SK-N-MC (cell line): ENCODE results near the gene KRTAP5-6.
"Not testable (repeated sequence)": the region's sequence is repeated elsewhere in the genome, so short reads cannot be mapped to it uniquely, and the experiment has no call there.

Experiments used
- DNase-seq: peaks from one replicate; pipeline ENCODE4 v3.0.0-alpha.2; 2011; ENCODE audit warnings: low read depth, low spot score
- H3K27ac ChIP-seq: fragments of 200-600 bp; sonication (generic); 2 replicates; pipeline ENCODE4 v1.5.1; 2016; ENCODE audit warnings: mixed run types
- H3K36me3 ChIP-seq: fragments of 200-600 bp; sonication (generic); 2 replicates; pipeline ENCODE4 v1.6.1; 2017; ENCODE audit warnings: antibody characterized with exemption, low read length, mixed read lengths; ENCODE audit not compliant: insufficient read depth
- H3K4me3 ChIP-seq: fragments of 200-600 bp; sonication (generic); 2 replicates; pipeline ENCODE4 v1.5.1; 2016
- H3K9ac ChIP-seq: fragments of 200-600 bp; sonication (generic); 2 replicates; pipeline ENCODE4 v1.8.0; 2017; ENCODE audit warnings: mixed run types, mixed read lengths; ENCODE audit not compliant: insufficient read length
- H3K9me3 ChIP-seq: fragments of 200-600 bp; sonication (generic); 2 replicates; pipeline ENCODE4 v1.6.1; 2017; ENCODE audit warnings: low read depth, mild to moderate bottlenecking, antibody characterized with exemption, low read length, moderate library complexity, mixed read lengths
- EZH2 ChIP-seq: fragments of 200-600 bp; sonication (generic); IDR thresholded peaks from one replicate; pipeline ENCODE4 v1.6.1; 2017; ENCODE audit warnings: antibody characterized with exemption
- FOXP2 ChIP-seq: optimal IDR thresholded peaks from 2 replicates; pipeline ENCODE3; 2011; ENCODE audit warnings: mild to moderate bottlenecking, moderate library complexity; ENCODE audit not compliant: insufficient read depth; ENCODE audit errors: extremely low read length, control extremely low read depth
- POLR2AphosphoS5 ChIP-seq: IDR thresholded peaks from 2 replicates; pipeline ENCODE4 v1.6.1; 2012; ENCODE audit warnings: mild to moderate bottlenecking, low read depth, low read length, borderline replicate concordance

The KRTAP5-6 gene

DNA sequence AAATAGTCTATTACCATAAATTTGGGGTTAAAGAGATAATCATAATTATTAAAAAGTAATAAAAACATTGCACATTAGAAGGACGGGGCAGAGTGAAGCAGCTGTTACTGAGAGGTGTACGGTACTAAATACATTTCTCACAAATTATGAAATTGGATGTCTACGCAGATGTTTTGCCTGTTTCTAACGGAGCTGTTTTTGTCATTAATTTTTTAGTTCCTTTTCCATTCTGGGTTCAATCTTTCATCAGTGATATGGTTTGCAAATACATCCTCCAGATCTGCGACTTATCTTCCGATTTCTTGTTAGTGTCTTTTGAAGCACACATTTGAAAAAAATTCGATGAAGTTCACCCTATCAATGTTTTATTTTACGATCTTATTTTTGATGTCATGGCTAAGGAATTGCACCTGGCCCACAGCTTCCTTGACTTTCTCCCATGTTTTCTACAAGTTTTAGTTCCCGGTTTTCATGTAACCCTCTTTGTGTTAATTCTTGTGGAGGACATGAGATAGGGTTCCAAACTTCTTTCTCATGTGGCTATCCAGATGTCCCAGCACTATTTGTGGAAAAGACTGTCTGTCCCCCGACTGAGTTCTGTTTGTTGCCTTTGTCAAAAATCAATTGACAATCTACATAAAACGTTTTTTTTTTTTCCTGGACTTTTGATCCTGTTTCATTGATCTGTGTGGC, 21.3 kb upstream of the KRTAP5-6 start:
- TF ChIP-seq POLR2AphosphoS5 (no peak), FOXP2 (no peak), EZH2 (no peak)
- H3K9ac ChIP-seq = no peak overlapping the region
- no peaks in the 10 kb centered on the region for H3K9me3 ChIP-seq
- H3K36me3 ChIP-seq = no peaks in the 10 kb centered on the region
- H3K4me3 ChIP-seq = no peak overlapping the region
- H3K27ac ChIP-seq = no peak overlapping the region
- no peak for DNase-seq

- Histone ChIP-seq H3K9ac (no peak overlapping the region), H3K36me3 (no peaks in the 10 kb centered on the region), H3K9me3 (no peaks in the 10 kb centered on the region), H3K4me3 (no peak overlapping the region), H3K27ac (no peak overlapping the region)
- TF ChIP-seq POLR2AphosphoS5 (no peak), EZH2 (no peak), FOXP2 (no peak)
- DNase-seq = no peak
These were observed 20.7 kb upstream of the KRTAP5-6 start for GRCh38 chr11:1676229-1676740.

- H3K4me3 ChIP-seq = no peak overlapping the region
- no peak for DNase-seq
- no peaks in the 10 kb centered on the region for H3K36me3 ChIP-seq
- no peak for TF ChIP-seq POLR2AphosphoS5
- TF ChIP-seq FOXP2 = no peak
- no peak for TF ChIP-seq EZH2
- no peak overlapping the region for H3K27ac ChIP-seq
- H3K9me3 ChIP-seq = no peaks in the 10 kb centered on the region
- no peak overlapping the region for H3K9ac ChIP-seq
These were observed 17.1 kb upstream of the KRTAP5-6 start for GRCh38 chr11:1679881-1680280.

- no peak overlapping the region for H3K9ac ChIP-seq
- H3K27ac ChIP-seq = no peak overlapping the region
- no peaks in the 10 kb centered on the region for H3K36me3 ChIP-seq
- DNase-seq = no peak
- H3K4me3 ChIP-seq = no peak overlapping the region
- H3K9me3 ChIP-seq = no peaks in the 10 kb centered on the region
- TF ChIP-seq FOXP2 = no peak
- TF ChIP-seq EZH2 = no peak
- no peak for TF ChIP-seq POLR2AphosphoS5
These were observed 14.6 kb upstream of the KRTAP5-6 start for GRCh38 chr11:1682225-1682905.

DNA sequence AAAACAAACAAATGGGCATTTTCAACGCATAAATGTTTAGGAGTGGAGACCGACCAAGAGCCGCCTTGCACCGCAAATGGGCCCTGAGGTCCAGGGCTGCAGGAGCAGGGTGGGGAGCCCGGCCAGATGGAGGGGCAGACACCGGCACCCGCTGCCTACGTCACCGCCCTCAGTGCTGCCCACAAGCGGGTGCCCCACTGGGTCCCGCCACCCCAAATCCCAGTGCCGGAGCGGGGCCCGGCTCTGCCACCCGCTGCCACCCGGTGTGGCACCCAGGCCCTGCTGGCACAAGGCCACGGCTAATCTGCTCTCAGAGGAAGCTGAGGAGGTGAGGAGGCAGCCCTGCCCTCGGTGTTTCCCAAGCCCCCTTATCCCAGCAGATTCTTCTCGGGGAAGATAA, 13.8 kb upstream of the KRTAP5-6 start:
- H3K4me3 ChIP-seq, H3K9me3 ChIP-seq, DNase-seq, H3K9ac ChIP-seq, H3K36me3 ChIP-seq, H3K27ac ChIP-seq: not testable (repeated sequence)

DNA sequence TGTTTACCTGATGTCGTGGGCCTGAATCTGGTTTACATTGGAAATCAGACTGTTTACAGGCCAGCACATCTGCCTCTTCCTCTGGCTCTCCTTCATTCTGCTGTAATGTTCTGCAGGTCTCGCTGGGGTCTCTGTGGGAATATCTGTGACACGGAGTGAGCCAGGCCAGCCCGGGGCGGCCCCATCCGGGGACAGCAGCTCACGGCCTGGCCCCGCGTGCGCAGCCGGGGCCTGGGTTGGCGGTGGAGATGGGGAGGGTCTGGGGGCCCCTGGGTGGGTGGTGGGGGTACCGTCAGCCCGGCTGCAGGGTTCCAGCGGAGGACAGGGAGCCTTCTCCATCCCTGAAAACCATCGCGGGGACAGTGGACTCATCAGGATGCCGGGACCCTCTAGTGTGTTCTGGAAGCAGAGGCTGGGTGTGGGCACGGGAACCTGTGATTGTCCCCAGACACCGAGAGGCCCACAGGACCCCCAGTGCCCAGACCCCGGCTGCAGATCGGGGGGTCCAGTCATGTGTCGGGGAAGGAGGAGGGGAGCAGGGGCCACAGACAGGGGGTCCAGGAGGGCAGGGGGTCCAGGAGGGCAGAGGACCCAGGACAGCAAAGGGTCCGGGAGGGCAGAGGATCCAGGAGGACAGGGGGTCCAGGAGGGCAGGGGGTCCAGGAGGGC, 13.0 kb upstream of the KRTAP5-6 start:
- not testable (repeated sequence) for H3K36me3 ChIP-seq, DNase-seq, H3K9ac ChIP-seq, H3K9me3 ChIP-seq, H3K4me3 ChIP-seq, H3K27ac ChIP-seq

DNA sequence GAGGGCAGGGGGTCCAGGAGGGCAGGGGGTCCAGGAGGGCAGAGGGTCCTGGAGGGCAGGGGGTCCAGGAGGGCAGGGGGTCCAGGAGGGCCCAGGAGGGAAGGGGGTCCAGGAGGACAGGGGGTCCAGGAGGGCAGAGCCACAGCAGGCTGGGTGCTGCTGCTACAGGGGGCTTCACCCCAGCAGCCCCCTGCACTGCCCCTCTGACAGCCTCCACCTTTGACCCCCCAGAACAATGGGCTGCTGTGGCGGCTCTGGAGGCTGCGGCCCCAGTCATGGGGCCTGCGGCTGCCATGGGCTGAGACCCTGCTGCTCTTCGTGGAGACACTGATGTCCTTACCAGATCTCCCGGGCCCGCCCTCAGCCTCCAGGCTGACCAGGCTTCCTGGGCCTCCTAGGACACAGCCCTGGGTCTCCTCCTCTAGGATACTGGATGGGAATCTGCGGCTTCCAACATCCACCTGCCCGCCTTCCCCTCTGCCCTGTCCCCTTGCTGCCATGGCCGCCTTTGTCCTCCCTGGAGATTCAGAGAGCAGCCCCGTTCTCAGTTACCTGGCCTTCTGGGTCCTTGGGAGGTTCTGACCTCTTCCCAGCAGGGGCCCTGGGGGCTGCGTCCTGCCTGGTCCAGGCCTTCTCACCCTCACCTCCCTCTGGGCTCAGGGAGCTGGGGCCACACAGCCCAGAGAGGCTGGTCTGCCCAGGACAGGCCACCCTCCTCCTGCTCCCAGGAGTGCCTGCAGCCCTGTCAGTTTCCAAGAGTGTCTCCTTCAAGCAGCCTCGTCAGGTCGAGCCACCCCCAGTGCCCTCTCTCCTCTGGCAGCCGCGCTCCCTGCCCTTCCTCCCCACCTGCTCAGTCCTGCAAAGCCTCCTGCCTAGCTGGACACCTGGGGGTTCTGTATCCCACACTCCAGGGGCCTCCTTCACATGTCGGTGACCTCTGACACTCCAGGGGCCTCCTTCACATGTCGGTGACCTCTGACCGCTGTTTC, 11.8 kb upstream of the KRTAP5-6 start:
- H3K9me3 ChIP-seq, H3K36me3 ChIP-seq, H3K9ac ChIP-seq, H3K4me3 ChIP-seq, H3K27ac ChIP-seq, DNase-seq: not testable (repeated sequence)

GRCh38 chr11:1686220-1686619, 10.8 kb upstream of the KRTAP5-6 start:
- H3K4me3 ChIP-seq, DNase-seq, H3K27ac ChIP-seq, H3K9ac ChIP-seq, H3K9me3 ChIP-seq, H3K36me3 ChIP-seq: not testable (repeated sequence)

DNA sequence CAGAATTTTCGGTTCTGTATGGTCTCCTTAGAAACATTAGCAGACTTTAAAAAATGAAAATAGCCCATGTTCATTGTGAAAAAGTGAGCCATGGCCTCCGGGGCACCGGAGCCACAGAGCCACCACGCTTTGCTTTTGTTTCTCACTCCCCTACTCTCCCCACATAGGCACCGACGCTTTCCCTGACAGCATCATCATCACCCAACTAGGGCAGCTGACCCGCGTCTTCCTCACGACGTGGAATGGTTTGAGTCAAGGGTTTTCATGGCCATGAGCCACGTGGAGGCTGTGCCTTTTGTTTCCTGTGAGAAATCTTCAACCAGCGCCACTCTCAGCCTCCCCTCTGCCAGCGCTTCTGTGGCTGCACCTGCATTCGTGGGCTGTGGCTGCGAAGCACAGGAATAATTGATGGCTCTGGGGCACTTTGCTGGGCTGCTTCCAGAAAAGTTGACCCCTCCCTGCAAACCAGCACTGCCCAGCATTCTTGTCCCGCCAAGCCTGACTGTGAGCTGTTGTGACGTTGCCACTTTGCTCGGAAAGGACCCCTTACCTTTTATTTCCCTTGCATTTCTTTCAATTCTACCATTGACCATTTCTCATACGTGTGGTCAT, 8.6 kb upstream of the KRTAP5-6 start:
- not testable (repeated sequence) for H3K4me3 ChIP-seq, H3K9me3 ChIP-seq, H3K9ac ChIP-seq, H3K36me3 ChIP-seq, H3K27ac ChIP-seq, DNase-seq

DNA sequence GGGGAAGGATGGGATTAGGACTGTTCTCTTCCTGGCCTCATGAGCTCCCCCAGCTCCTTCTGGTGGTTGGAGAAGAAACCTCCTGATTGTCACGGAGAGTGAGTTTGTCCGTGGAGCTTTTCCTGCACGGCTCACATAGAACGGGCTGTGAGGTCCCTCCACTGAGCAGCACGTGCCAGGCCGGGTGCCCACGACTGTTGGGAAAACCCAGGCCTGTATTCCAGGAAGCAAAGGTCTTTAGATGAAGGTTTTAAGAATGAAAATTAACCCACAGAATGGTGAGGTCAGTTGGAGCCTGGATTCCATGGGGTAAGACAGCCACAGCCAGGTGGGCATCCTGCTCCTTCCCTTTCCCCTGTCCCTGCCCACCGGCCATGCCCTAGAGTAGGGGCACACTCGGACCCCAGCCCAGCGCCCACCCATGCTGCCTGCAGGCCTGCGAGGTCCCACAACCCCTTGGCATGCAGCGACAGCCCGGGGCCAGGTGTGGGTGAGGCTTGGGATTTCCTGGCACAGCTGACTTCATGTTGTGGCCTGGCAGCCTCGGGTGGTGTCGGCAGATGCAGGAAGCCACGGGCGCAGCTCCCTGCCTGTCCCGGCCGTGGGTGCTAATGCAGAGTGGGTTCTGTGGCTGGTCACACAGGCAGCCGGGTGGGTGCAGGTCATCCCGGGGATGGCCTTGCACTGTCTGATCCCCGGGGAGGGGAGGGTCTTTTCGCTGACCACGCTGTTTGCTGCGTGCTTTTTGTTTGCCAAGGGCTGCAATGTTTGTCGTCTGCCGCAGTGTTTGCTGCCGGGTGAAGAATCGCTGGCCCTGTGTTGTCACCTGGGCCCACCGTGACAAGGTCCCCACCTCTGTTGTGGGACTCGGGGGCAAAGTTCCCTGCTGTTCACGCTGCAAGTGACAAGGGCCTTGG, 7.5 kb upstream of the KRTAP5-6 start:
- not testable (repeated sequence) for H3K9me3 ChIP-seq, H3K9ac ChIP-seq, DNase-seq

More for the DNA sequence above, 7.5 kb upstream of the KRTAP5-6 start:
- H3K36me3 ChIP-seq, H3K27ac ChIP-seq, H3K4me3 ChIP-seq: not testable (repeated sequence)
